RWPE2 (cell line): ENCODE measurements around the gene RABGAP1.

Experiments used
- ATAC-seq: fragments of 200-7000 bp; cut with Tn5 transposase; 3 replicates; pipeline ENCODE4 v1.9.1; 2021; ENCODE audit warnings: low read depth
- DNase-seq: peaks from one replicate; pipeline ENCODE4 v3.0.0-alpha.2; 2020; ENCODE audit warnings: low spot score
- H3K27ac ChIP-seq: fragments of 450-650 bp; 2 replicates; pipeline ENCODE4 v1.5.1; 2017; ENCODE audit warnings: mild to moderate bottlenecking; ENCODE audit not compliant: poor library complexity, severe bottlenecking
- H3K27me3 ChIP-seq: fragments of 250-450 bp; sonication (Bioruptor Pico); 2 replicates; pipeline ENCODE4 v1.5.1; 2021; ENCODE audit warnings: mild to moderate bottlenecking, moderate library complexity; ENCODE audit not compliant: insufficient read depth, poor library complexity, severe bottlenecking
- H3K36me3 ChIP-seq: fragments of 250-450 bp; sonication (Bioruptor Pico); 2 replicates; pipeline ENCODE4 v1.5.1; 2020; ENCODE audit warnings: low read depth, mild to moderate bottlenecking, moderate library complexity
- H3K4me1 ChIP-seq: fragments of 250-450 bp; sonication (Bioruptor Pico); 2 replicates; pipeline ENCODE4 v1.5.1; 2021; ENCODE audit warnings: mild to moderate bottlenecking, moderate library complexity; ENCODE audit not compliant: insufficient read depth, poor library complexity, severe bottlenecking
- H3K4me3 ChIP-seq: fragments of 250-450 bp; sonication (Bioruptor Pico); 2 replicates; pipeline ENCODE4 v1.5.1; 2021; ENCODE audit warnings: mild to moderate bottlenecking, moderate library complexity; ENCODE audit not compliant: severe bottlenecking
- H3K9me3 ChIP-seq: fragments of 250-450 bp; sonication (Bioruptor Pico); 2 replicates; pipeline ENCODE4 v1.5.1; 2021; ENCODE audit warnings: mild to moderate bottlenecking, moderate library complexity; ENCODE audit not compliant: severe bottlenecking
- TF ChIP-seq, protein P1 (sequence below): fragments of 450-650 bp; IDR thresholded peaks from one replicate; pipeline ENCODE4 v1.5.1; 2017; ENCODE audit warnings: mild to moderate bottlenecking, moderate library complexity; ENCODE audit not compliant: poor library complexity, severe bottlenecking

The RABGAP1 gene

DNA sequence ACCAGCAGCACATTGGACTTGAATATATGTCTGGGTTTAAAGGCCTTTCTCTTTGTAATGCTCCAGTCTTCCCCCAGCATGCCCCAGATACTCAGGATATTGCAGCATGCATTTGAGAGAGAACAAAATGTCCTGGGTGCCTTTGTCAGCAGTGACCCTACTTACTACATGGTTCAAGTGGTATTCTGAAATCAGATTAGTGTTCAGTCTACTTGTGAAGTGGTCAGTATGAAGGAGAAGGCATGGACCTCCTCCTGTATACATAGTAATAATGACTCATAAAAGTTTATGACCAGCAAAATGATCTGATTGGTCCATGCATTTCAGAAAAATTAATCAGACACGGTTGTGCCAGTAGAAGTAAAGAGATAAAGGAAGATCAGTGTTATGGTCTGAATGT, 118.0 kb downstream of the RABGAP1 start:
- DNase-seq (no peak), ATAC-seq (peak; percentile 72)
- H3K36me3 ChIP-seq: peaks cover 10% of the 10 kb centered on the region
- H3K4me1 ChIP-seq: peaks cover 7% of the 10 kb centered on the region
- no peak overlapping the region for H3K4me3 ChIP-seq
- TF ChIP-seq, protein P1, sequence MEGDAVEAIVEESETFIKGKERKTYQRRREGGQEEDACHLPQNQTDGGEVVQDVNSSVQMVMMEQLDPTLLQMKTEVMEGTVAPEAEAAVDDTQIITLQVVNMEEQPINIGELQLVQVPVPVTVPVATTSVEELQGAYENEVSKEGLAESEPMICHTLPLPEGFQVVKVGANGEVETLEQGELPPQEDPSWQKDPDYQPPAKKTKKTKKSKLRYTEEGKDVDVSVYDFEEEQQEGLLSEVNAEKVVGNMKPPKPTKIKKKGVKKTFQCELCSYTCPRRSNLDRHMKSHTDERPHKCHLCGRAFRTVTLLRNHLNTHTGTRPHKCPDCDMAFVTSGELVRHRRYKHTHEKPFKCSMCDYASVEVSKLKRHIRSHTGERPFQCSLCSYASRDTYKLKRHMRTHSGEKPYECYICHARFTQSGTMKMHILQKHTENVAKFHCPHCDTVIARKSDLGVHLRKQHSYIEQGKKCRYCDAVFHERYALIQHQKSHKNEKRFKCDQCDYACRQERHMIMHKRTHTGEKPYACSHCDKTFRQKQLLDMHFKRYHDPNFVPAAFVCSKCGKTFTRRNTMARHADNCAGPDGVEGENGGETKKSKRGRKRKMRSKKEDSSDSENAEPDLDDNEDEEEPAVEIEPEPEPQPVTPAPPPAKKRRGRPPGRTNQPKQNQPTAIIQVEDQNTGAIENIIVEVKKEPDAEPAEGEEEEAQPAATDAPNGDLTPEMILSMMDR: no peak
- H3K27me3 ChIP-seq: no peaks in the 10 kb centered on the region
- no peak overlapping the region for H3K27ac ChIP-seq
- H3K9me3 ChIP-seq: no peaks in the 10 kb centered on the region

DNA sequence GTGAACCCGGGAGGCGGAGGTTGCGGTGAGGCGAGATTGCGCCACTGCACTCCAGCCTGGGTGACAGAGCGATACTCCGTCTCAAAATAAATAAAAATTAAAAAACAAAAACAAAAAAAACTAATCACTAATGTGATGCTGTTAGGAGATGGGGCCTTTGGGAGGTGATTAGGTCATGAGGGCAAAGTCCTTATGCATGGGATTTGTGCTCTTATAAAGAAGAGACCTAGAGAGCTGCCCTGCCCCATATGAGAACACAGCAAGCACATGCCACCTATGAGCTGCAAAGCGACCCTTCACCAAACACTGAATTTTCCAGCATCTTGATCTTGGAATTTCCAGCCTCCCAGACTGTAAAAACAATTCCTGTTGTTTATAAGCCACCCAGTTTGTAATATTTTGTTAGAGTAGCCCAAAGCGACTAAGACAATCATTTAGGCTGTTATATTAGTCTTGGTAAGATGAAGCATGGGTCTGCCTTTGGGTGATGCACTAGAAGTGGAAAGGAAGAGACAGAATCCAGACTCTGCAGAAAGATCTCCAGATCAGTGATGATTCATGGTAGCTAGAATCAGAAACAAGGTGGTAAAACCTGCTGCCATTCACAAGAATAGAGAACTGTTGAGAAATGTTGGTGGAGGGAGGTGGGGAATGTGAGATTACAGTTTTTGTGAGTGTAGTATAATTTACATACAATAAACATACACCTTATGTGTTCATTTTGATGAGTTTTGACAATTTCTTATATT, 118.8 kb downstream of the RABGAP1 start:
- no peak for DNase-seq
- TF ChIP-seq, protein P1: no peak
- Histone ChIP-seq H3K27me3 (no peaks in the 10 kb centered on the region), H3K36me3 (peaks cover 3% of the 10 kb centered on the region; the same call in 1 of the 2 replicates), H3K4me3 (no peak overlapping the region), H3K9me3 (no peaks in the 10 kb centered on the region), H3K4me1 (peaks cover 7% of the 10 kb centered on the region), H3K27ac (no peak overlapping the region)
- ATAC-seq: no peak

DNA sequence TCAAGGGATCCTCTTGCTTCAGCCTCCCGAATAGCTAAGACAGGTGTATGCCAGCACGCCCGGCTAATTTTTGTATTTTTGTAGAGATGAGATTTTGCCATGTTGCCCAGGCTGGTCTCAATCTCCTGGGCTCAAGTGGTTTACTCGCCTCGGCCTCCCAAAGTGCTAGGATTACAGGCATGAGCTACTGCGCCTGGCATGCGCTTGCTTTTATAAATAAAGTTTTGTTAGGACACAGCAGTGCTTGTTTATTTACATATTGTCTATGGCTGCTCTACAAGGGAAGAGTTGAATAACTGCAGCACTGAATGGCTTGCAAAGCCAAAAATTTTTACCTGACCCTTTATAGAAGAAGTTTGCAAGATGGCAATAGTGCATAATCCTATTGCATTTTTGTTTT, 120.4 kb downstream of the RABGAP1 start:
- H3K27me3 ChIP-seq: no peaks in the 10 kb centered on the region
- H3K36me3 ChIP-seq: peaks cover 16% of the 10 kb centered on the region
- TF ChIP-seq, protein P1: no peak
- ATAC-seq (no peak), DNase-seq (no peak)
- peaks cover 7% of the 10 kb centered on the region for H3K4me1 ChIP-seq
- H3K4me3 ChIP-seq: no peak overlapping the region
- H3K27ac ChIP-seq: no peak overlapping the region
- no peaks in the 10 kb centered on the region for H3K9me3 ChIP-seq

DNA sequence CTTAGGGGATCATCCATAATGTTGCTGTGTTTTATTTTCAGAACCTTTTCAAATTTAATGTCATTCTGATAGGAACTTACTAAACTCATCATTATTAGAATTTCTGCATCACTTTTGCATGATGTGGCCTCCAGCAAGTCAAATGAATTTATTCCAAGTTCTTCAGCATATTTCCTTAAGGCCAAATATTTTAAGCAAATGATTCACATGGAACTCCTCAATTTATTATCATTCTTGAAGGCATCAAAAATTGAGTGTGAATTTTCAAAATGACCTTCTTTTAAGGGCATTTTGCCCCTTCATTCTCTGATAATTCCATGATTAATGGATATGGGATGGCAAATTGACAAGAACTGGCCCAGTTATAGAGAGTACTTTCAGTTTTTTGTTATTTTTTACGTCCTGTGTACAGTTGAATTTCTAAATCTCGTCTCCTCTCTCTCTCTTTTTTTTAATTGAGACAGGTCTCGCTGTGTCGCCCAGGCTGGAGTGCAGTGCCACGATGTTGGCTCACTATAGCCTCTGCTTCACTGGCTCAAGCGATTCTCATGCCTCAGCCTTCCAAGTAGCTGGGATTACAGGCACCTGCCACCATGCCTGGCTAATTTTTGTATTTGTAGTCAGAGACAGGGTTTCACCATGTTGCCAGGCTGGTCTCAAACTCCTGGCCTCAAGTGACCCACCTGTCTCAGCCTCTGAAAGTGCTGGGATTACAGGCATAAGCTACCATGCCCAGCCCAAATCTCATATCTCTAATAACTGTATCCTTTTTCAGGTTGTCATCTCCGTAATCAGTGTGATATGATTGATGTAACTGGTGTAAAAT, 121.7 kb downstream of the RABGAP1 start:
- Histone ChIP-seq H3K27ac (no peak overlapping the region), H3K4me3 (no peak overlapping the region), H3K36me3 (peaks cover 25% of the 10 kb centered on the region), H3K27me3 (no peaks in the 10 kb centered on the region), H3K4me1 (peaks cover 7% of the 10 kb centered on the region), H3K9me3 (no peaks in the 10 kb centered on the region)
- TF ChIP-seq, protein P1: no peak
- no peak for ATAC-seq
- no peak for DNase-seq
